GM10266 (cell line): ENCODE data around the gene NKTR.

ENCODE experiments used
- DNase-seq: peaks from one replicate; pipeline ENCODE4 v3.0.0; 2012; ENCODE audit errors: extremely low spot score
- CTCF ChIP-seq: IDR thresholded peaks from 2 replicates; pipeline ENCODE4 v1.5.1; 2012; ENCODE audit warnings: mild to moderate bottlenecking, low read depth; ENCODE audit not compliant: control insufficient read depth, insufficient read depth; ENCODE audit errors: missing control alignments

The NKTR gene

GRCh38 chr3:42692667-42693529, 92.4 kb downstream of the NKTR start:
- no peak for DNase-seq
- TF ChIP-seq CTCF: no peak

GRCh38 chr3:42693530-42693930, 93.0 kb downstream of the NKTR start:
- DNase-seq: no peak
- TF ChIP-seq CTCF: no peak

- no peak for DNase-seq
- no peak for TF ChIP-seq CTCF
These were observed 93.9 kb downstream of the NKTR start for GRCh38 chr3:42694366-42694765.

- DNase-seq: no peak
- no peak for TF ChIP-seq CTCF
These were observed 96.1 kb downstream of the NKTR start for GRCh38 chr3:42696356-42697288.

GRCh38 chr3:42697289-42698051, 97.0 kb downstream of the NKTR start:
- TF ChIP-seq CTCF: no peak

More at GRCh38 chr3:42697289-42698051, 97.0 kb downstream of the NKTR start:
- no peak for DNase-seq
